GM21390 (cell line): ENCODE results near the gene ROCK2.

ENCODE experiments used
- ATAC-seq: cut with Tn5 transposase; IDR thresholded peaks from one replicate; pipeline ENCODE4 v1.9.1; 2021; ENCODE audit not compliant: unreplicated experiment

Gene ROCK2

DNA sequence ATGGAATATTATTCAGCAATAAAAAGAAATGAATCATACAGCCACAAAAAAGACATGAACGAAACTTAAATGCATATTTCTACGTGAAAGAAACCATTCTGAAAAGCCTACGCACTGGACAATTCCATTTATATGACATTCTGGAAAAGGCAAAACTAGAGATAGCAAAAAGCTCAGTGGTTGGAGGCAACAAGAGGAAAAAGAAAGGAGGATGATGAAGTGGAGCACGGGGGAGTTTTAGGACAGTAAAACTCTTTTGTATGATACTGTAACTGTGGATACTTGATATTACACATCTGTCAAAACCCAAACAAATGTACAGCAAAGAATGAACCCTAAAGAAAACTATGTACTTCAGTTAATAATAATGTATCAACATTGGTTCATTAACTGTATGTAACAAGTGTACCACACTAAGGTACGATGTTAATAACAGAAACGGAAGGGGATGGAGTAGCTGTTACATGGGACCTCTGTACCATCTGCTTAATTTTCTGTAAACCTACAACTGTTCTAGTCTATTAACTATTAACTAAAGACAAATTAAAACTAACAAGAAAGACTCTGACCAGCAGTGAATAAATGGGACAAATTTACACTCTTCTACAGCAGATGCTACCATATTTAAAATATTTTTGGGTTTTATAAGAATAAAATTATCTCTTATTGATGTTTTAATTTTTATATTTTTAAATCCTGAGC is 31.5 kb downstream of the ROCK2 start:
- ATAC-seq, result no peak

GRCh38 chr2:11311543-11311942 is 32.9 kb downstream of the ROCK2 start:
- no peak for ATAC-seq

DNA sequence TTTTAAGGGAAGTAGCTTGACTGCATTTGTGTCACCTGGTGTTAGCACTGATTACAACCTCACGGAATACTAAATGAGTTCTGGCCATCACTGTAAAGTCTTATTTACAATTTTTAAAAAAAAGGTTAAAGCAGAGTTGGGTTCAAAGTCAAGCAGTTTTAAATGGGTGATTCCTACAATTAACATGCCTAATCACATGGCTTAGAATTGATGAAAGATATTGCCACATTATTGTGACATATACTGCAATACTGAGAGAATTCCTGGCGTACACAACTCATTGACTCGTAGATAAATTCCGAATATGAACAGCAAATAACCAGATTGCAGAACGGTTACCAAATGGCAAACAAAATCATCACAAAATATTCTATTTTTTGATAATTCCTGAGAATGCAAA is 34.2 kb downstream of the ROCK2 start:
- no peak for ATAC-seq

GRCh38 chr2:11309706-11310105 is 34.7 kb downstream of the ROCK2 start:
- ATAC-seq, result no peak

DNA sequence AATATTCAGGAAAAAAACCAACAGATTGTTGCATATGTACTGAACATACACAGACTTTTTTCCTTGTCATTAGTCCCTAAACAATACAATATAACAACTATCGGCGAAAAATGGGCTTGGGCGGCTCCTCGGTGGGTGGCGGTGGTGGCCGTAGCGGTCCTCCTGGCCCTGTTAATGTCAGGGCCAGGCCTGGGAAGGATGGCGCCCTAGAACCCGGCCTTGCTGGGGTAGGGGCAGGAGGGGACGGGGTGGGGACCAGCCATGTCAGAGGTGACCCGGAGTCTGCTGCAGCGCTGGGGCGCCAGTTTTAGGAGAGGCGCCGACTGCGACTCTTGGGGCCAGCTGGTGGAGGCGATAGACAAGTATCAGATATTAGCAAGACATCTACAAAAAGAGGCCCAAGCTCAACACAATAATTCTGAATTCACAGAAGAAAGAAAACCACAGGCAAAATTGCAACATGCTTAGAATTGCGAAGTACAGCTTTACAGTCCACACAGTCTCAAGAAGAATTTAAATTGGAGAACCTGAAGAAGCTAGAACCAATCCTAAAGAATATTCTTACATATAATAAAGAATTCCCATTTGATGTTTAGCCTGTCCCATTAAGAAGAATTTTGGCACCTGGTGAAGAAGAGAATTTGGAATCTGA is 36.5 kb downstream of the ROCK2 start:
- ATAC-seq, result no peak

GRCh38 chr2:11305958-11306357 is 38.5 kb downstream of the ROCK2 start:
- no peak for ATAC-seq

- no peak for ATAC-seq
Measured at GRCh38 chr2:11305338-11305737, 39.1 kb downstream of the ROCK2 start.

GRCh38 chr2:11304476-11304875 is 40.0 kb downstream of the ROCK2 start:
- no peak for ATAC-seq

GRCh38 chr2:11303290-11304013 is 41.0 kb downstream of the ROCK2 start:
- ATAC-seq, result no peak

DNA sequence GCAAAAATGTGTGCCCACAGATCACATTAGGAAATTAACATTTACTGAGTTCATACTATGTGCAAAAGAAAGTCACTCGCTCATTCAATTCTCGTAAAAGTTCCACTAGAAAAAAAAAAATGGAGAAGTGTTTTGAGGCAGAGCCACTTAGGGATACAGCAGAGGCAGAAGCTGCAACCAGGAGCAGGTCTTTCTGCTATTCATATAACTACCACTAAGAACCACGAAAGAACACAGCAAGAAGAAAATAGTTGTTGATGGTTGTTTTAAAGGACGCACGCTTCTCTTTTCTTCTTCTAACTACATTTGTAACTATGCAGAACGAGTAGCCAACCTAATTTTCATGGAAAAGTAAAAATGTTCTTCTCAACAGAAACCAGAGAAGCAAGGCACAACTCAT is 45.0 kb downstream of the ROCK2 start:
- no peak for ATAC-seq

DNA sequence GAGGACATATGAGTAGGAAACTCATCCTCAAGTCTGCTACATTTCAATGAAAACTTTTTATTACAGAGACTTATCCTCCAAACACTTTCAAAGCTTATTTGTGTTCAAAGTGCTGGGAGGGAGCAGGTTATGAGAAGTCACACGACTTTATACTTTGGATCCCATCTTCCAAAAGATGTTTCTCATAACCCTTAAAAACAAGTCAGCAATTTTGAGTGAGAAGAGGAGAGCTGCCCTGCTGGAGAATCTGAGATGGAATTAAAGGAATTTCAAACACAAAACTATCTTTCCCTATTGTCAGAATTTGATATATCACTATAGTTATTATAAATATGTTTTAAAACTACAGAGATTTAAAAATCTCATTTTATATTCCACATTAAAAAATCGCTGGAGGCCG is 45.8 kb downstream of the ROCK2 start:
- ATAC-seq, result no peak

- no peak for ATAC-seq
Measured at GRCh38 chr2:11296401-11296800, 48.0 kb downstream of the ROCK2 start.

GRCh38 chr2:11292464-11293255 is 51.8 kb downstream of the ROCK2 start:
- ATAC-seq, result no peak

DNA sequence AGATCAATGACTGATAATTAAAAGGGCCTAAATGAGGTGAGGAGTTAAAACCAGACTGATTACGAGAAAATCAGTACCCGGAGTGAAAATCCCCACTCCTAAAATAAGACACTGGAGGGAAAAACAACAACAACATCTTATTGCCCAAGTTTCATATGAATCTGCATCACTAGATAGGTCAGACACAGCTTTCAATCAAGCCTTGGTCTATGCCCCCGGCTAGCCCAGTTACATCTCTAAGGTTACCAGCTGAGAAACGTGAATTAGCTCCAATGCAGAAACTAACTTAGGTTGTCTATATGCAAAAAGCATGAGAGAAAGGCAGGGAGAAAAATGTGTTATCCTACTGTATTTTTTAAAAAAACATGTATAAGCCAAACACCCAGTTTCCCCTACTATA is 53.7 kb downstream of the ROCK2 start:
- ATAC-seq, result no peak

DNA sequence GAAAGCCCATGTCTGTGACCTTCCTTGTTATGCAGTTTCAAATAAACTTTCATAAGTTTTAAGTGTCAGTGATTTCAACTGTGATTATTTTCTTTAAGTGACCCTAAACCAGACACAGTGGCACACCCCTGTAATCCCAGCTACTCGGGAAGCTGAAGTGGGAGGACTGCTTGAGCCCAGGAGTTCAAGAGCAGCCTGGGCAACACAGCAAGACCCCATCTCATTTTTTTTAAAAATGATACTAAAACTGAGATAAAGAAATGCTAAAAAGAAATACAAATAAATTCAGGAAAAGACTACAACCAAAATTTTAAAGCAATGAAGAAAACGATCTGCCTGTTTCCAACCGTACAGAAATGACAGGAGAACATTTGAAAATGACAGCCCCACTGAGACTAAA is 54.2 kb downstream of the ROCK2 start:
- ATAC-seq, result no peak

DNA sequence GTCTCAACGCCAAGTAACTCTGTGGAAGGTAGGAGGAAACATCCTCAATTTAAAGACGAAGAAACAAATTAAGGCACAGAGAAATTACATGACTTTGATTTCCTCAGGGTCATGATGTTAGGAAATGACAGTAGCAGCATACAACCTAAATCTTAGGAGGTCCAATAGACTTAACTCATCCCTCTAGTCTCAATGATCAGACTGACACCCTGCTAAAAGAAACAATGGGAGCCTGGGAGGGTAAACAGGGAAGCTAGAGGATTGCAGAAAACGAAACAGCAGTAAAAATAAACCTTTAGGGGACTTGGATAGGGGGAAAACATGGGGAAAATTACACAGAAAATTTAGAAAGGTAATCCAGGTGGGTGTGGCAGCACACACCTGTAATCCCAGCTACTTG is 56.0 kb downstream of the ROCK2 start:
- no peak for ATAC-seq

- ATAC-seq, result no peak
Measured at GRCh38 chr2:11286749-11287148, 57.7 kb downstream of the ROCK2 start.

DNA sequence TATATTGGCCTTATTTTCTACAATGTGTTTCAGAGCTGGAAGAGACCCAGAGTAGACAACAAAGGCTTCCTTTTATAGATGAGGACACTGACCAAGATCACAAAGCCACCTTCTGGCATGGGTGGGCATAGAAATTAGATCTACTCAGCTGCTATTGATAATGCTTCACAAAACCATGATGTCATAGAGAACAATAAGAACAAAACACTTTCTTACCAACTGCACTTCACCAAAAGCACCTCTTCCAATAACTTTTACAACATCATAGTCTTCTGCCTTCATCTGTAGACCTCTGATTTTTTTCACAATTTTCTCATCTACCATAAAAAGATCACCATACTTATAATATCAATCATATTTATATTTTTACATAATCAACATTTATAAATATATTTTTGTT is 58.1 kb downstream of the ROCK2 start:
- ATAC-seq, result no peak

DNA sequence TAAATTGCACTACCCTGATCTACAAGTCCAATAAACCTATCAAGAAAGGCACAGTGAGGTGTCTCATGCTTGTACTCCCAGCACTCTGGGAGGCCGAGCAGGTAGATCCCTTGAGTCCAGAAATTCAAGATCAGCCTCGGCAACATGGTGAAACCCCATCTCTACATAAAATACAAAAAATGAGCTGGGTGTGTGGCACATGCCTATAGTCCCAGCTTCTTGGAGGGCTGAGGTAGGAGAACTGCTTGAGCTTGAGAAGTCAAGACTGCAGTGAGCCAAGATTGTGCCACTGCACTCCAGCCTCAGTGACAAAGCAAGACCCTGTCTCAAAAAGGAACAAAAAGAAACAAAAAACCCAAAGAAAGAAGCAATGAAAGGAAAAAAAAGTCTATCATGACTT is 58.9 kb downstream of the ROCK2 start:
- ATAC-seq, result no peak

DNA sequence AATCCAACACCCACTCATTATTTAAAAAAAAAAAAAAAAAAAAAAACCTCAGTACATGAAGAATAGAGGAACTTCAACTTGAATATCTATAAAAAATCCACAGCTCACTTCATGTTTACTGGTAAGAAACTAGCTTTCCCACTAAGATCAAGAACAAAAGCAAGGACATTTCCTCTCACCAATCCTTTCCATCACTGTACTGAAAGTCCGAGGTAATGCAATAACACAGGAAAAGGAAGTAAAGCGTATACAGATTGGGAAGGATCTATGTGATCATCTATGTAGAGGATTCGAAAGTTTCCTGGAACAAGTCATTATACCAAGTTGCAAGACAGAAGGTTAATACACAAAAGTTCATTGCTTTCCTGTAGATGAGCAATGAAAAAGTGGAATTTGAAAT is 63.2 kb downstream of the ROCK2 start:
- no peak for ATAC-seq

GRCh38 chr2:11280713-11281112 is 63.7 kb downstream of the ROCK2 start:
- no peak for ATAC-seq

DNA sequence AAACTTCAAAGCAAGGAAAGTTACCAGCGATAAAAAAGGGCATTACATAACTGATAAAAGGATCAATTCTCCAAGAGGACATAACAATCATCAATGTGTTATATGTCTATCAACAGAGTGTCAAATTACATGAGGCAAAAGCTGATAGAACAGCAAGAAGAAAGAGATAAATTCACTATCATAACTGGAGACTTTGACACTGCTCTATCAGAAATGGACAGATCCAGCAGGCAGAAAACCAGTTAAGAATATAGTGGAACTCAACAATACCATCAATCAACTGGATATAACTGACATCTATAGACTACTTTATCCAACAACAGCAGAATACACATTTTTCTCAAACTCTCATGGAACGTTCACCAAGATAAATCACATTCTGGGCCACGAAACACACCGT is 65.0 kb downstream of the ROCK2 start:
- no peak for ATAC-seq
